ENCODE data around the gene MYL5.

Gene MYL5

GRCh38 chr4:706834-707598, 32.7 kb downstream of the MYL5 start:
- no peak for DNase-seq (ENCODE audit: low read depth, low spot score)
- TF ChIP-seq CTCF (IDR thresholded peaks at IDR 0.05; ENCODE audit: low read depth, low read length): no peak
- in situ Hi-C loops (cut with HindIII; ENCODE audit: low sequenced_read_pairs): no loop called here
- H3K4me3 ChIP-seq (ENCODE audit: low read depth, low read length): peak overlapping the region; percentile 95

DNA sequence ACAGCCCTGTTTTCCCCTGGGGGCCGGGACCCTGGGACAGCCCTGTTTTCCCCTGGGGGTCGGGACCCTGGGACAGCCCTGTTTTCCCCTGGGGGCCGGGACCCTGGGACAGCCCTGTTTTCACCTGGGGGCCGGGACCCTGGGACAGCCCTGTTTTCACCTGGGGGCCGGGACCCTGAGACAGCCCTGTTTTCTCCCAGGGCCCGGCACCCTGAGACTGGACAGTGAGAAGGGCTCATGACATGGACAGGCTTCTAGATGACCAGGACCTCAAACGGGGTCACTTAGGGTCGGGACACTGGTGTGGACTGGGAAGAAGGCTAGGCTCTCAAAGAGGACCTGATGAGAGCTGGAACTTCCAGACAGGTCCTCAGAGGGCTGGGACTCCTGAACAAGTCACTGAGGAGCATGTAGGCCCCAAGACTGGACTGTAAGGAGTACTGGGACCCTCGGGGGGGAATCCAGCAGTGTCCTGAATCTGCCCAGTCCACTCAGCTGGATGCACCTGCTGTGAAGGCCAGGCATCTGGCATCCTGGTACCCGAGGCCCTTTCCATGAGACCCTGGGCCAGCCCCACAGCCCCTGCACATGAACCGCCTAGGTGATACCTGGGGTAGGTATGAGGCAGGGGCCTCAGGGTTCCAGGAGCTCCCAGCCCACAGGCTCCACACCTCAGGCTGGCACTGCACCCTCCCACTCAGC, 33.7 kb downstream of the MYL5 start:
- in situ Hi-C loops (cut with HindIII; ENCODE audit: low sequenced_read_pairs): no loop called here
- no peak for TF ChIP-seq CTCF (IDR thresholded peaks at IDR 0.05; ENCODE audit: low read depth, low read length)
- DNase-seq (ENCODE audit: low read depth, low spot score): no peak
- no peak overlapping the region for H3K4me3 ChIP-seq (ENCODE audit: low read depth, low read length)

GRCh38 chr4:708631-708933, 34.2 kb downstream of the MYL5 start:
- no peak for DNase-seq (ENCODE audit: low read depth, low spot score)
- in situ Hi-C loops (cut with HindIII; ENCODE audit: low sequenced_read_pairs): no loop called here
- no peak for TF ChIP-seq CTCF (IDR thresholded peaks at IDR 0.05; ENCODE audit: low read depth, low read length)
- no peak overlapping the region for H3K4me3 ChIP-seq (ENCODE audit: low read depth, low read length)

- H3K4me3 ChIP-seq (ENCODE audit: low read depth, low read length): no peak overlapping the region
- in situ Hi-C loops (cut with HindIII; ENCODE audit: low sequenced_read_pairs): no loop called here
- DNase-seq (ENCODE audit: low read depth, low spot score): no peak
- no peak for TF ChIP-seq CTCF (IDR thresholded peaks at IDR 0.05; ENCODE audit: low read depth, low read length)
Measured at GRCh38 chr4:709348-709747, 35.0 kb downstream of the MYL5 start.

- no peak for DNase-seq (ENCODE audit: low read depth, low spot score)
- H3K4me3 ChIP-seq (ENCODE audit: low read depth, low read length): no peak overlapping the region
- no peak for TF ChIP-seq CTCF (IDR thresholded peaks at IDR 0.05; ENCODE audit: low read depth, low read length)
- in situ Hi-C loops (cut with HindIII; ENCODE audit: low sequenced_read_pairs): no loop called here
Measured at GRCh38 chr4:710116-710515, 35.8 kb downstream of the MYL5 start.

GRCh38 chr4:710916-711315, 36.6 kb downstream of the MYL5 start:
- in situ Hi-C loops (cut with HindIII; ENCODE audit: low sequenced_read_pairs): no loop called here
- no peak for TF ChIP-seq CTCF (IDR thresholded peaks at IDR 0.05; ENCODE audit: low read depth, low read length)
- no peak overlapping the region for H3K4me3 ChIP-seq (ENCODE audit: low read depth, low read length)
- DNase-seq (ENCODE audit: low read depth, low spot score): no peak
